Heart right ventricle (tissue), 16 donors: ENCODE measurements around the gene GPANK1. TPM values are rescaled to one million over a fixed set of nuclear protein-coding genes. Genes with fewer than 3 reads are reported as not detected.
A peak's percentile ranks its signal among the peaks of the same experiment; 100 is the strongest.

Experiments
- ATAC-seq, 8 donors: fragments of 200-7000 bp; cut with Tn5 transposase; one replicate each; pipeline ENCODE4 v1.9.1; 2020; ENCODE audit warnings: mild to moderate bottlenecking in 8 of 8, moderate library complexity in 8 of 8, moderate number of reproducible peaks in 1 of 8
- DNase-seq, 2 donors: peaks; one replicate each; pipeline ENCODE4 v3.0.0-alpha.2; 2020
- H3K27ac ChIP-seq, 10 donors: fragments of 200-600 bp; sonication (generic) in 2 of 10; one replicate each; pipeline versions ENCODE4 v1.5.0 to v1.8.0; 2020 to 2022; ENCODE audit warnings: mild to moderate bottlenecking in 3 of 10
- H3K27me3 ChIP-seq, 7 donors: fragments of 200-600 bp; one replicate each; pipeline ENCODE4 v1.8.0; 2021 to 2022; ENCODE audit warnings: mild to moderate bottlenecking in 2 of 7
- H3K36me3 ChIP-seq, 9 donors: fragments of 200-600 bp; sonication (generic) in 1 of 9; one replicate each; pipeline versions ENCODE4 v1.5.0 to v1.8.0; 2020 to 2022; ENCODE audit warnings: mild to moderate bottlenecking in 2 of 9
- H3K4me1 ChIP-seq, 9 donors: fragments of 200-600 bp; sonication (generic) in 1 of 9; one replicate each; pipeline versions ENCODE4 v1.5.0 to v1.8.0; 2020 to 2022; ENCODE audit warnings: mild to moderate bottlenecking in 4 of 9
- H3K4me3 ChIP-seq, 10 donors: fragments of 200-600 bp; sonication (generic) in 2 of 10; one replicate each; pipeline versions ENCODE4 v1.5.0 to v1.8.0; 2020 to 2022; ENCODE audit warnings: mild to moderate bottlenecking in 7 of 10, moderate library complexity in 2 of 10
- H3K9me3 ChIP-seq, 11 donors: fragments of 200-600 bp in 10 of 11; sonication (generic) in 2 of 11; one replicate each; pipeline versions ENCODE4 v1.5.0 to v1.8.0; 2013 to 2022; ENCODE audit warnings: mild to moderate bottlenecking in 2 of 11, control low read depth in 1 of 11, moderate library complexity in 1 of 11
- CTCF ChIP-seq, 9 donors: fragments of 200-600 bp; sonication (generic) in 2 of 9; IDR thresholded peaks; one replicate each; pipeline versions ENCODE4 v1.5.0 to v1.8.0; 2021 to 2022; ENCODE audit warnings: antibody characterized with exemption in 9 of 9, mild to moderate bottlenecking in 5 of 9, moderate library complexity in 1 of 9
- WGBS, 2 donors: extraction: QIAGEN DNeasy Blood & Tissue Kit; methylation state at CpG; one replicate each; pipeline ENCODE4 v1.1.7; 2013; ENCODE audit warnings: inconsistent platforms in 1 of 2; 5-methylcytosine and 5-hydroxymethylcytosine counted together
- intact Hi-C, 10 donors: fragments of 100-400 bp; cut with DNase I; formaldehyde crosslinking; loops; one replicate each; pipeline versions ENCODE4 v1.11.1 to v1.14.2; 2022
- polyA plus RNA-seq, 2 donors: library from polyadenylated mRNA; stranded (reverse); fragments of 200-250 nt; gene quantifications; one replicate each; pipeline ENCODE4 v1.2.3, GENCODE V29; 2013
- total RNA-seq, 10 donors: library from RNA; stranded (reverse); fragmentation: NEBNext Ultra II Directional in 3 of 10; extraction: Animal tissue kit (Norgen Biotek cat#: 25700) in 3 of 10; gene quantifications; one replicate each; pipeline versions ENCODE4 v1.2.1 to v1.2.4, GENCODE V29; 2021 to 2023
- donor health status: Arrhythmogenic right ventricular cardiomyopathy.
- donor health status: ischemic (EF 13 %, LVEDD 7.1; RV severe dilation, severe dysfunction).
- donor health status: healthy with polysubstance abuse.
- donor health status: DM: no; HTN: yes; CAD: no.
- donor health status: DM: no; HTN: no; CAD: no.
- donor health status: ischemic (EF 25% LVEDD 6.9; RV normal size, moderate dysfunction).
- donor health status: ischemic (EF 25% LVEDD 5.7; RV mildly dilated, moderate dysfunction).
- donor health status: healthy.
- donor health status: DM: yes; HTN: yes; CAD: no.
- donor health status: Ischemic cardiomyopathy.
- donor health status: ischemic (EF 35%, LVEDD 5.7; RV mildly dilated, moderate dysfunction).
- donor health status: nonischemic (EF 11% LVEDD 7.7; RV severe dilation, severe dysfunction).
- donor health status: DM: yes; HTN: yes; CAD: no.
- donor health status: PGD.
- donor health status: ischemic (EF 29% LVEDD 5.4; RV normal size, mild dysfunction).
- donor health status: nonischemic (EF 23%, LVEDD 6.1; RV moderate dilation, normal function).

GPANK1 gene
- total and polyA plus RNA-seq, 12 donors: 14.5 to 23.8 (median 18.2) TPM

- ATAC-seq: peak; percentile 84 to 94 (median 92)
- intact Hi-C loops: loop anchor here in 9 of 10 donors (1.0 to 10.0 kb wide), 13 partner anchors 47 to 277 kb away; partner anchors contain the start of genes CFB (in 1 of the 9), CLIC1 (in 1 of the 9), DDAH2 (in 1 of the 9) and NELFE (in 1 of the 9)
- Histone ChIP-seq H3K9me3 (no peaks in the 10 kb centered on the region), H3K36me3 (peaks cover 0 to 19% (median 0%) of the 10 kb centered on the region in 9 donors), H3K27me3 (no peaks in the 10 kb centered on the region), H3K4me1 (peaks cover 5 to 27% (median 22%) of the 10 kb centered on the region in 9 donors), H3K27ac (peak within 1 kb of the TSS in 9 of 10 donors; percentile 34 to 84 (median 66)), H3K4me3 (peak within 1 kb of the TSS; percentile 42 to 68 (median 58))
- peak; percentile 46 to 87 (median 78) for TF ChIP-seq CTCF (IDR thresholded peaks at IDR 0.05)
- WGBS, 2 donors: 12 to 13% methylated on average over 17 of the region's 17 CpGs
- peak; percentile 79 to 86 for DNase-seq
These were observed 15.7 kb upstream of the GPANK1 start, which contains the start of gene LY6G5C for GRCh38 chr6:31680226-31681134. TSS of gene LY6G5C (minus strand) at chr6:31681067. CDS start at chr6:31680373, 694 bp downstream.

- Histone ChIP-seq H3K4me1 (peaks cover 5 to 22% (median 17%) of the 10 kb centered on the region in 9 donors), H3K27me3 (no peaks in the 10 kb centered on the region), H3K9me3 (no peaks in the 10 kb centered on the region), H3K4me3 (no peak overlapping the region), H3K36me3 (peaks cover 0 to 27% (median 4%) of the 10 kb centered on the region in 9 donors), H3K27ac (no peak overlapping the region)
- TF ChIP-seq CTCF (IDR thresholded peaks at IDR 0.05): no peak
- DNase-seq (no peak), ATAC-seq (no peak)
- intact Hi-C loops: loop anchor here in 3 of 10 donors (5.0 to 10.0 kb wide), 3 partner anchors 159 to 274 kb away; partner anchors contain the start of gene CFB (in 1 of the 3)
- WGBS, 2 donors: 78% methylated on average over 8 of the region's 8 CpGs
These were observed 13.2 kb upstream of the GPANK1 start for GRCh38 chr6:31677955-31678354.

- H3K4me1 ChIP-seq: peaks cover 5 to 18% (median 15%) of the 10 kb centered on the region in 9 donors
- ATAC-seq (no peak), DNase-seq (no peak)
- intact Hi-C loops: loop anchor here in 3 of 10 donors (5.0 to 10.0 kb wide), 3 partner anchors 160 to 275 kb away; partner anchors contain the start of gene CFB (in 1 of the 3)
- H3K36me3 ChIP-seq: peaks cover 0 to 37% (median 5%) of the 10 kb centered on the region in 9 donors
- no peak overlapping the region for H3K4me3 ChIP-seq
- WGBS, 2 donors: 65 to 69% methylated on average over 6 of the region's 6 CpGs
- no peaks in the 10 kb centered on the region for H3K27me3 ChIP-seq
- H3K27ac ChIP-seq: no peak overlapping the region
- H3K9me3 ChIP-seq: no peaks in the 10 kb centered on the region
- no peak for TF ChIP-seq CTCF (IDR thresholded peaks at IDR 0.05)
These were observed 12.1 kb upstream of the GPANK1 start for GRCh38 chr6:31676904-31677303.

GRCh38 chr6:31676322-31676903 is 11.6 kb upstream of the GPANK1 start:
- DNase-seq (no peak), ATAC-seq (no peak)
- no peak overlapping the region for H3K4me3 ChIP-seq
- H3K36me3 ChIP-seq: peaks cover 0 to 42% (median 10%) of the 10 kb centered on the region in 9 donors
- no peaks in the 10 kb centered on the region for H3K9me3 ChIP-seq
- no peaks in the 10 kb centered on the region for H3K27me3 ChIP-seq
- intact Hi-C loops: loop anchor here in 3 of 10 donors (5.0 to 10.0 kb wide), 3 partner anchors 161 to 276 kb away; partner anchors contain the start of gene CFB (in 1 of the 3)
- peaks cover 5 to 14% (median 12%) of the 10 kb centered on the region in 9 donors for H3K4me1 ChIP-seq
- no peak for TF ChIP-seq CTCF (IDR thresholded peaks at IDR 0.05)
- 79 to 86% methylated on average over 4 of the region's 4 CpGs for WGBS, 2 donors
- no peak overlapping the region for H3K27ac ChIP-seq
